Activated CD8-positive, alpha-beta T cell treated with anti-CD3 and anti-CD28 coated beads, Interleukin-2, amount 10 ng/mL, durations not matched to agents 7 days and 5 days (primary cell): Measurements from ENCODE around the gene FRAS1. TPM values are rescaled to one million over a fixed set of nuclear protein-coding genes. Genes with fewer than 3 reads are reported as not detected.

Source experiments
- ATAC-seq: fragments of 150-1000 bp; cut with Tn5 transposase; one replicate; pipeline ENCODE4 v1.10.0; 2021; ENCODE audit warnings: moderate library complexity
- CTCF ChIA-PET: fragments of 350-600 bp; sonication (Branson Sonifier 250); formaldehyde crosslinking; loops from one replicate; lab custom pipeline; 2021; ENCODE audit warnings: antibody characterized with exemption; lab: Charles Lee
- POLR2A ChIA-PET: fragments of 350-600 bp; sonication (Branson Sonifier 250); formaldehyde crosslinking; loops from one replicate; lab custom pipeline; 2021; ENCODE audit warnings: antibody characterized with exemption; lab: Charles Lee
- DNase-seq: peaks from one replicate; pipeline ENCODE4 v3.0.0-alpha.2; 2020
- H3K27ac Mint-ChIP-seq: one replicate; pipeline ENCODE4 v1.8.0; 2021; ENCODE audit warnings: mild to moderate bottlenecking, mixed read lengths
- H3K27me3 Mint-ChIP-seq: one replicate; pipeline ENCODE4 v1.8.0; 2021; ENCODE audit warnings: low read depth, mixed read lengths
- H3K36me3 Mint-ChIP-seq: one replicate; pipeline ENCODE4 v1.8.0; 2021; ENCODE audit warnings: low read depth, mixed read lengths
- H3K4me1 Mint-ChIP-seq: one replicate; pipeline ENCODE4 v1.8.0; 2021; ENCODE audit warnings: low read depth, mixed read lengths
- H3K4me3 Mint-ChIP-seq: one replicate; pipeline ENCODE4 v1.8.0; 2021; ENCODE audit warnings: mild to moderate bottlenecking, mixed read lengths
- H3K9me3 Mint-ChIP-seq: one replicate; pipeline ENCODE4 v1.8.0; 2022; ENCODE audit warnings: mixed read lengths; ENCODE audit not compliant: insufficient read depth
- total RNA-seq, 2 experiments: library from RNA; stranded (reverse); gene quantifications; one replicate each; pipeline ENCODE4 v1.2.3, GENCODE V29; 2021

The FRAS1 gene
- total RNA-seq, 2 experiments from 2014 or later, result 0.08 TPM; not detected in 1

DNA sequence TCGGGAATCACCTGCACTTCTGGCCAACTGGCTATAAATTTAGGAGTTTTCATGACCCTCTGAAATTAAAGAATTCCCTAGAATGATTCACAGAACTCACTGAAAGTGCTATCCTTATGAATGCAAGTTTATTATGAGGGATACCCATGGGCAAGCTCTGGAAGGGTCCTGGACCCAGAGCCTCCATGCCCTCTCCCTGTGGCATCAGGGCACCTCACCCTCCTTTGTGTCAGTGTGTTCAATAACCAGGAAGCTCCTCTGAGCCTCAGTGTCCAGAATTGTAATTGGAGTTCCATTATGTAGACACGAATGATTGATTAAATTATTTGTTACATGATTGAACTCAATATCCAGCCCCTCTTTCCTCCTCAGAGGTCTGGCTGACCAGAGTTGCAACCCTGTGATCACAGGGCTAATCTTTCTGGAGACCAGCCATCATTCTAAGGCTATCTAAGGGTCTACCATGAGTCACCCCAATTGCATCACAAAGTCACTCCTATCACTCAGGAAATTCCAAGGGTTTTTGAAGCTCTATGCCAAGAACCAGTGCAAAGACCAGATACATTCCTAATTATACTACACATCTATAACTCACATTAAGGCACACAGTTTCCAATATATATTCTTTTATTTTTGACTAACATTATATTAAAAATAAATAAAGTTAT is 503.3 kb downstream of the FRAS1 start:
- CTCF ChIA-PET, result no interaction called here
- Mint-ChIP-seq H3K4me3 (no peak overlapping the region), H3K9me3 (no peaks in the 10 kb centered on the region), H3K4me1 (no peaks in the 10 kb centered on the region), H3K36me3 (no peaks in the 10 kb centered on the region), H3K27me3 (peaks cover 19% of the 10 kb centered on the region), H3K27ac (no peak overlapping the region)
- no peak for DNase-seq
- ATAC-seq, result no peak
- POLR2A ChIA-PET, result no interaction called here

DNA sequence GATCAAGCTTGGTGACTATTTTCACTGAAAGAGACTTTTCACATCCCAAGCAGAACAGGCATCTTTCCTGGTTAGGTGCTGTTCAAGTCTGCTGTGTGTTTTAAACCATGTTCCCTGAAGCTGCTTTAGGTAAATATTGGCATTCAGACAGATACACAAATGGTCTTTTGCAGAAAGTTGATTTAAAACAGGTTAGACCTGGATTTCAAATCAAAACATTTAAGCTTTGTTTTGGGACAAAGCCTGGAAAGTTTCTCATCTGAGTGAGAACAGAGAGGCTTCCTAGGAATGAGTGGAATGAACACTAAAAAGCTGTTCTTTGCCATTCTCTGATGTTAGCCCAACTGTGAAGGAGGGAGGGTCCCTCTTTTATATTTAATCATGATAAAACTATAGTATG is 504.6 kb downstream of the FRAS1 start:
- H3K4me1 Mint-ChIP-seq, result no peaks in the 10 kb centered on the region
- no peaks in the 10 kb centered on the region for H3K9me3 Mint-ChIP-seq
- H3K27me3 Mint-ChIP-seq, result peaks cover 19% of the 10 kb centered on the region
- no peak overlapping the region for H3K4me3 Mint-ChIP-seq
- DNase-seq, result no peak
- ChIA-PET CTCF (no interaction called here), POLR2A (no interaction called here)
- no peak for ATAC-seq
- no peaks in the 10 kb centered on the region for H3K36me3 Mint-ChIP-seq
- H3K27ac Mint-ChIP-seq, result no peak overlapping the region

DNA sequence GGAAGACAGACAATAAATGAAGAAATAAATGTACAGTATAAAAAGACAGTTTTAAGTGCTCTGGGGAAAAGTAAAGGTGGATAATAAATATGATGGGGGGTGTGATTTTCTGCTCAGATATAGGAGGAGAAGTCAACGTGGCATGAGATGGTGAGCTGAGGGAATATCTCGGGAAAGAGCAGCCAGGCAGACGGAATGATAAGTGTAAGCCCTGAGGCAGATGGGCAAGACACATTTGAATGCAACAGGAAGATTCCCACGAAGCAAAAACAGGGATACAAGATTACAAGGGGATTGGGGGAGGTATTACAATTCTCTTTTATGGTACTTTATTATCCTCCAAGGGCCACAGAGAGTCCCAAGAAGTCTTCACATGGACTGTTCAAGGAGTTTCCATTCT is 505.6 kb downstream of the FRAS1 start:
- no peaks in the 10 kb centered on the region for H3K9me3 Mint-ChIP-seq
- CTCF ChIA-PET, result no interaction called here
- H3K27ac Mint-ChIP-seq, result no peak overlapping the region
- peaks cover 17% of the 10 kb centered on the region for H3K27me3 Mint-ChIP-seq
- H3K4me1 Mint-ChIP-seq, result peaks cover 5% of the 10 kb centered on the region
- H3K4me3 Mint-ChIP-seq, result no peak overlapping the region
- no peaks in the 10 kb centered on the region for H3K36me3 Mint-ChIP-seq
- no peak for DNase-seq
- no peak for ATAC-seq
- POLR2A ChIA-PET, result no interaction called here

- Mint-ChIP-seq H3K27ac (no peak overlapping the region), H3K9me3 (no peaks in the 10 kb centered on the region), H3K36me3 (no peaks in the 10 kb centered on the region), H3K27me3 (peaks cover 13% of the 10 kb centered on the region), H3K4me3 (no peak overlapping the region), H3K4me1 (peaks cover 5% of the 10 kb centered on the region)
- ChIA-PET CTCF (interaction anchor here (1.2 kb wide), 1 partner anchor 17 kb away, joined by 3 read pairs; no protein-coding TSS in a partner anchor), POLR2A (no interaction called here)
- ATAC-seq (no peak), DNase-seq (no peak)
Measured at GRCh38 chr4:78565971-78566372, 508.8 kb downstream of the FRAS1 start.

- DNase-seq (no peak), ATAC-seq (no peak)
- ChIA-PET POLR2A (no interaction called here), CTCF (interaction anchor here (1.2 kb wide), 1 partner anchor 16 kb away, joined by 3 read pairs; no protein-coding TSS in a partner anchor)
- Mint-ChIP-seq H3K4me1 (peaks cover 5% of the 10 kb centered on the region), H3K4me3 (no peak overlapping the region), H3K27me3 (peaks cover 13% of the 10 kb centered on the region), H3K9me3 (no peaks in the 10 kb centered on the region), H3K36me3 (no peaks in the 10 kb centered on the region), H3K27ac (no peak overlapping the region)
Measured at GRCh38 chr4:78566834-78567499, 509.8 kb downstream of the FRAS1 start.

- ChIA-PET POLR2A (no interaction called here), CTCF (no interaction called here)
- no peak overlapping the region for H3K27ac Mint-ChIP-seq
- peaks cover 5% of the 10 kb centered on the region for H3K4me1 Mint-ChIP-seq
- H3K9me3 Mint-ChIP-seq, result no peaks in the 10 kb centered on the region
- peaks cover 16% of the 10 kb centered on the region for H3K27me3 Mint-ChIP-seq
- ATAC-seq, result no peak
- no peak for DNase-seq
- no peak overlapping the region for H3K4me3 Mint-ChIP-seq
- H3K36me3 Mint-ChIP-seq, result no peaks in the 10 kb centered on the region
Measured at GRCh38 chr4:78567500-78568060, 510.5 kb downstream of the FRAS1 start.

- H3K9me3 Mint-ChIP-seq, result no peaks in the 10 kb centered on the region
- ATAC-seq (no peak), DNase-seq (no peak)
- H3K4me3 Mint-ChIP-seq, result no peak overlapping the region
- H3K36me3 Mint-ChIP-seq, result no peaks in the 10 kb centered on the region
- H3K27ac Mint-ChIP-seq, result no peak overlapping the region
- ChIA-PET CTCF (interaction anchor here (0.7 to 1.4 kb wide), 2 partner anchors 62 to 232 kb away, joined by 3 to 4 read pairs; no protein-coding TSS in a partner anchor), POLR2A (interaction anchor here (0.6 kb wide), 1 partner anchor 41 kb away, joined by 4 read pairs; no protein-coding TSS in a partner anchor)
- peaks cover 5% of the 10 kb centered on the region for H3K4me1 Mint-ChIP-seq
- H3K27me3 Mint-ChIP-seq, result peaks cover 16% of the 10 kb centered on the region
Measured at GRCh38 chr4:78568640-78569305, 511.6 kb downstream of the FRAS1 start.

DNA sequence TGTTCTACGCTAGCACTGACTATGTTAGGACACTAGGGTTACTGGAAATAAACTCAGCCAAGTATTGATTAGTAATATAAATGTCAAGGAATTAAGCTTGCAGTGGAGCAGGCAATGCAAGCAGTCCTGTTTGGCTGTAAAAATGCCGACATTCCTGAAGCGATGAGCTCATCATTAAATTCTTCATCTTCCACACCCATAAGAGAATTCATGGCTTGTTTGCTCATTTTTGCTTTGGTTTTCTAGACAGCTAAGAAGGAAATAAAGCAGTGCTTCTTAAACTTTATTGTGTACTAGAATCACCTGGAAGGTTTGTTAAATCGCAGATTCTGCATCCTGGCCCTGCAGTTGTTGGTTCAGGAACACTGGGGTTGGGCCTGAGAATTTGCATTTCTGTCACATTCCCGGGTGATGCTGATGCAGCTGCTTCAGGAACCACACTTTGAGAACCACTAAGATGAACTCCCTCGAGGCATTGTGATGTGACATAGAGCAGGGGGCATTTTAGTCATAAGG is 512.2 kb downstream of the FRAS1 start:
- ChIA-PET POLR2A (interaction anchor here (0.6 kb wide), 1 partner anchor 40 kb away, joined by 4 read pairs; no protein-coding TSS in a partner anchor), CTCF (interaction anchor here (1.4 kb wide), 1 partner anchor 61 kb away, joined by 4 read pairs; no protein-coding TSS in a partner anchor)
- H3K9me3 Mint-ChIP-seq, result no peaks in the 10 kb centered on the region
- H3K27ac Mint-ChIP-seq, result no peak overlapping the region
- H3K27me3 Mint-ChIP-seq, result peaks cover 15% of the 10 kb centered on the region
- no peak for ATAC-seq
- no peak overlapping the region for H3K4me3 Mint-ChIP-seq
- H3K4me1 Mint-ChIP-seq, result peaks cover 5% of the 10 kb centered on the region
- DNase-seq, result no peak
- no peaks in the 10 kb centered on the region for H3K36me3 Mint-ChIP-seq

GRCh38 chr4:78570117-78570516 is 513.0 kb downstream of the FRAS1 start:
- DNase-seq, result no peak
- Mint-ChIP-seq H3K27ac (no peak overlapping the region), H3K4me3 (no peak overlapping the region)

DNA sequence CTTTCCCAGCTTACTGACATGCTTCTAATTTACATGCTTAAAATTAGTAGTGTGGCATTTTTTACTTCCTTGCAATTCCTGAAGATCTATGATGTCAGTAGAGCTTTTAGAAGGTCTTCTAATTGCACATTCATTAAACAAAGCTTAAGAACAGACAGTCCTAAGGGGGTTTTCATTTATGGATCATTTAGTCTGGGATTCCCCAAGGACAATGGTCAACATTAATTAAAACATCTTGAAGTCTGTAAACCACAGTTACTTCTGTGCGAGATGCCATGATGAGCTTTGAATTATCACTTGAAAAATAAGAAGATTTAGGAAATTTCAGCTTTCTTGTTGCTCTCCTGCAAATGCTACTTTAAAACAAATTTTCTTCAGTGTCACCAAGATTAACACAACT is 514.7 kb downstream of the FRAS1 start:
- H3K27ac Mint-ChIP-seq, result no peak overlapping the region
- ChIA-PET CTCF (no interaction called here), POLR2A (no interaction called here)
- no peak for ATAC-seq
- DNase-seq, result no peak
- H3K4me3 Mint-ChIP-seq, result no peak overlapping the region
- H3K36me3 Mint-ChIP-seq, result no peaks in the 10 kb centered on the region
- H3K9me3 Mint-ChIP-seq, result no peaks in the 10 kb centered on the region
- peaks cover 20% of the 10 kb centered on the region for H3K27me3 Mint-ChIP-seq
- H3K4me1 Mint-ChIP-seq, result peaks cover 5% of the 10 kb centered on the region

More at GRCh38 chr4:78570117-78570516, 513.0 kb downstream of the FRAS1 start:
- H3K4me1 Mint-ChIP-seq, result peaks cover 5% of the 10 kb centered on the region
- no peaks in the 10 kb centered on the region for H3K36me3 Mint-ChIP-seq
- ChIA-PET CTCF (interaction anchor here (1.4 kb wide), 1 partner anchor 61 kb away, joined by 4 read pairs; no protein-coding TSS in a partner anchor), POLR2A (no interaction called here)
- no peak for ATAC-seq
- H3K27me3 Mint-ChIP-seq, result peaks cover 16% of the 10 kb centered on the region
- no peaks in the 10 kb centered on the region for H3K9me3 Mint-ChIP-seq

DNA sequence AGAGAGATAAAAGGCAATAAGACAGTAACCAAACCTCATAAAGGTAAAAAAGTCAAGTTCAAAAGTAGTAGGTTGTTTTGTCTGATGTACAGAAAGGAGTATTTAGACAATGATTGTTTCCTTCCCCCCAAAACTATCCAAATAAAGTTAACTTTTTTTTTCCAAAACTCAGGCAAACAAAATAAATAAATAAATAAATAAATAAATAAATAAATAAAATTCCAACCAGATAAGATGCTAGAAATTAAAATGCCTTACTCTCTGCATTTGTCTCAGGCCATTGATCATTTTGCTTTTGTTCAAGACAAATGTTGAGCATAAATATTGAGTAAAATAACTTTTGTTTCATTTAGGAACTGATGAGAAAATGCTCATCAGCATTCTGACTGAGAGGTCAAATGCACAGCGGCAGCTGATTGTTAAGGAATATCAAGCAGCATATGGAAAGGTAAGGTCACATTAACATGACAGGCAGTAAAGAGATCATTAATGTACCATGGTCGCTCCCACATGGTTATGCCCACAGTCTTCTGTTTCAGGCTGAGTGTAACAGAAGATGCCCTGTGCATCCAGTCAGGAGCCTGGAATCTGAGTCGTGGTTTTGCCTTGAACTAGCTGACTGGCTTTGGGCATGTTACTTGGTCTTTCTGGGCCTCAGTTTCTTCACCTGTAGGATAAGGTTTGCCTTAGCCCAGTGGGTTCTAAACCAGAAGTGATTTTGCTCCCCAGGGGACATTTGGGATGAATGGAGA is 521.7 kb downstream of the FRAS1 start:
- H3K27me3 Mint-ChIP-seq, result peaks cover 11% of the 10 kb centered on the region
- no peak for DNase-seq
- no peaks in the 10 kb centered on the region for H3K9me3 Mint-ChIP-seq
- H3K4me3 Mint-ChIP-seq, result no peak overlapping the region
- ChIA-PET CTCF (no interaction called here), POLR2A (no interaction called here)
- no peak for ATAC-seq
- H3K27ac Mint-ChIP-seq, result no peak overlapping the region
- no peaks in the 10 kb centered on the region for H3K4me1 Mint-ChIP-seq
- H3K36me3 Mint-ChIP-seq, result no peaks in the 10 kb centered on the region
